Trophoblast cell (in vitro differentiated cells and primary cell): Measurements from ENCODE around the gene ZFR2.
"Not testable (repeated sequence)": the region's sequence is repeated elsewhere in the genome, so short reads cannot be mapped to it uniquely, and the experiment has no call there.

Experiments
- DNase-seq, 2 donors: peaks; one replicate each; pipeline ENCODE4 v3.0.0-alpha.2; 2016
- H2AFZ ChIP-seq: 2 replicates; pipeline ENCODE4 v1.6.1; 2013; ENCODE audit warnings: low read length, moderate library complexity, mild to moderate bottlenecking; ENCODE audit not compliant: insufficient read depth, poor library complexity
- H2AK5ac ChIP-seq: 2 replicates; pipeline ENCODE4 v1.6.1; 2013; ENCODE audit warnings: mild to moderate bottlenecking, low read length
- H2BK120ac ChIP-seq: 2 replicates; pipeline ENCODE4 v1.6.1; 2013; ENCODE audit warnings: low read length, mild to moderate bottlenecking, moderate library complexity; ENCODE audit not compliant: insufficient read depth, poor library complexity
- H2BK12ac ChIP-seq: 2 replicates; pipeline ENCODE4 v1.6.1; 2013; ENCODE audit warnings: mild to moderate bottlenecking, low read length, moderate library complexity
- H2BK5ac ChIP-seq: 2 replicates; pipeline ENCODE4 v1.6.1; 2013; ENCODE audit warnings: low read length, low read depth, moderate library complexity, mild to moderate bottlenecking; ENCODE audit not compliant: poor library complexity
- H3K14ac ChIP-seq: 2 replicates; pipeline ENCODE4 v1.6.1; 2013; ENCODE audit warnings: mild to moderate bottlenecking, low read length
- H3K18ac ChIP-seq: 2 replicates; pipeline ENCODE4 v1.6.1; 2013; ENCODE audit warnings: mild to moderate bottlenecking, low read length
- H3K23ac ChIP-seq: 2 replicates; pipeline ENCODE4 v1.6.1; 2013; ENCODE audit warnings: low read length
- H3K27ac ChIP-seq: 2 replicates; pipeline ENCODE4 v1.5.1; 2013; ENCODE audit warnings: low read depth, mild to moderate bottlenecking, inconsistent platforms, low read length, moderate library complexity
- H3K27me3 ChIP-seq: 2 replicates; pipeline ENCODE4 v1.6.1; 2013; ENCODE audit warnings: inconsistent platforms, mild to moderate bottlenecking, low read length, moderate library complexity; ENCODE audit not compliant: insufficient read depth
- H3K36me3 ChIP-seq, 2 experiments: 1 replicate in 1 of 2; 2 replicates in 1 of 2; pipeline ENCODE4 v1.6.1; 2013; ENCODE audit warnings: low read length in 2 of 2, mild to moderate bottlenecking in 2 of 2, moderate library complexity in 1 of 2; ENCODE audit not compliant: insufficient read depth in 2 of 2, control insufficient read depth in 1 of 2
- H3K4ac ChIP-seq: 2 replicates; pipeline ENCODE4 v1.6.1; 2013; ENCODE audit warnings: low read depth, mild to moderate bottlenecking, low read length, moderate library complexity
- H3K4me1 ChIP-seq, 2 experiments: 1 replicate in 1 of 2; 2 replicates in 1 of 2; pipeline ENCODE4 v1.6.1; 2013; ENCODE audit warnings: low read length in 2 of 2, mild to moderate bottlenecking in 2 of 2, moderate library complexity in 1 of 2; ENCODE audit not compliant: insufficient read depth in 2 of 2, control insufficient read depth in 1 of 2
- H3K4me2 ChIP-seq: 2 replicates; pipeline ENCODE4 v1.6.1; 2013; ENCODE audit warnings: inconsistent platforms, mild to moderate bottlenecking, low read length, moderate library complexity
- H3K4me3 ChIP-seq: 2 replicates; pipeline ENCODE4 v1.5.1; 2013; ENCODE audit warnings: mild to moderate bottlenecking, low read depth, low read length, inconsistent platforms
- H3K79me1 ChIP-seq: one replicate; pipeline ENCODE4 v1.6.1; 2013; ENCODE audit warnings: low read length
- H3K79me2 ChIP-seq: 2 replicates; pipeline ENCODE4 v1.6.1; 2013; ENCODE audit warnings: low read length, mild to moderate bottlenecking; ENCODE audit not compliant: control insufficient read depth, insufficient read depth, poor library complexity
- H3K9ac ChIP-seq: 2 replicates; pipeline ENCODE4 v1.6.1; 2013; ENCODE audit warnings: mild to moderate bottlenecking, low read length
- H3K9me3 ChIP-seq: 2 replicates; pipeline ENCODE4 v1.6.1; 2013; ENCODE audit warnings: low read depth, mild to moderate bottlenecking, control low read depth, inconsistent platforms, low read length; ENCODE audit not compliant: insufficient read depth
- H4K12ac ChIP-seq: 2 replicates; pipeline ENCODE4 v1.6.1; 2013; ENCODE audit warnings: low read depth, mild to moderate bottlenecking, low read length, moderate library complexity
- H4K8ac ChIP-seq: 2 replicates; pipeline ENCODE4 v1.6.1; 2013; ENCODE audit warnings: low read depth, mild to moderate bottlenecking, low read length, moderate library complexity
- H4K91ac ChIP-seq: one replicate; pipeline ENCODE4 v1.6.1; 2013; ENCODE audit warnings: low read depth, mild to moderate bottlenecking, low read length, moderate library complexity
- WGBS: extraction: QIAGEN DNeasy Blood & Tissue Kit; methylation state at CpG from one replicate; pipeline ENCODE4 v1.1.7; 2013; ENCODE audit warnings: missing lambda C conversion rate; ENCODE audit not compliant: insufficient read length, insufficient coverage; ENCODE audit errors: extremely low coverage; 5-methylcytosine and 5-hydroxymethylcytosine counted together

ZFR2 gene

DNA sequence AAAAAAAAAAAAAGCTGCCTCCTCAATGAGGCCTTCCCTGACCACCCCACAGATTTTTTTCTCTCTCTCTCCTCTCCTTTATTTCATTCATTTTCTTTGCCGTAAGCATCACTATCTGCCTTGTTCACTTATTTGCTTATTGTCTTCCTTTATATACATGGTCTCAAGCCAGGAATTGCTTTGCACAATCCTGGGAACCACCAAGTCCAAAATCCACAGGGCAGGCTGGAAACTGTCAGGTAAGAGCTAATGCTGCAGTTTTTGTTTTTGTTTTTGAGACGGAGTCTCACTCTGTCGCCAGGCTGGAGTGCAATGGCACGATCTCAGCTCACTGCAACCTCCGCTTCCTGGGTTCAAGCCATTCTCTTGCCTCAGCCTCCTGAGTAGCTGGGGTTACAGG is 26.1 kb upstream of the ZFR2 start:
- no CpG with 5 or more reads among the region's 5 CpGs for WGBS

GRCh38 chr19:3893509-3894179 is 24.8 kb upstream of the ZFR2 start:
- Histone ChIP-seq H3K4me3 (no peak overlapping the region), H3K27me3 (no peaks in the 10 kb centered on the region), H2AFZ (no peak overlapping the region), H4K8ac (no peak overlapping the region), H3K9me3 (peaks cover 1% of the 10 kb centered on the region), H4K12ac (no peak overlapping the region), H4K91ac (no peak overlapping the region), H3K4ac (no peak overlapping the region), H3K36me3 (no peaks in the 10 kb centered on the region), H3K79me2 (no peaks in the 10 kb centered on the region), H3K4me2 (no peak overlapping the region), H3K4me1 (no peaks in the 10 kb centered on the region), H2BK5ac (no peak overlapping the region), H2BK120ac (no peak overlapping the region), H3K23ac (no peak overlapping the region), H3K18ac (no peak overlapping the region), H3K27ac (no peak overlapping the region), H2BK12ac (no peak overlapping the region), H3K9ac (no peak overlapping the region), H3K79me1 (no peaks in the 10 kb centered on the region), H2AK5ac (no peak overlapping the region), H3K14ac (no peak overlapping the region)
- no peak for DNase-seq
- no CpG with 5 or more reads among the region's 12 CpGs for WGBS

More for the DNA sequence above, 26.1 kb upstream of the ZFR2 start:
- not testable (repeated sequence) for H2BK120ac ChIP-seq, H3K23ac ChIP-seq, H3K4ac ChIP-seq, H3K4me1 ChIP-seq, H3K79me1 ChIP-seq, H2AK5ac ChIP-seq, H3K36me3 ChIP-seq, H4K12ac ChIP-seq, H3K18ac ChIP-seq, H2AFZ ChIP-seq, H3K27me3 ChIP-seq, H3K9ac ChIP-seq, H4K91ac ChIP-seq, H2BK5ac ChIP-seq, H4K8ac ChIP-seq, H3K4me2 ChIP-seq, H2BK12ac ChIP-seq, H3K14ac ChIP-seq, DNase-seq, H3K4me3 ChIP-seq, H3K27ac ChIP-seq, H3K79me2 ChIP-seq, H3K9me3 ChIP-seq

- H2BK120ac ChIP-seq, result no peak overlapping the region
- H3K27me3 ChIP-seq, result no peaks in the 10 kb centered on the region
- no peak overlapping the region for H3K14ac ChIP-seq
- H3K18ac ChIP-seq, result no peak overlapping the region
- no peak overlapping the region for H4K91ac ChIP-seq
- no peaks in the 10 kb centered on the region for H3K79me1 ChIP-seq
- H3K4me2 ChIP-seq, result no peak overlapping the region
- DNase-seq, result no peak
- no peak overlapping the region for H2AFZ ChIP-seq
- no peak overlapping the region for H3K9ac ChIP-seq
- no peak overlapping the region for H3K4ac ChIP-seq
- no peak overlapping the region for H4K12ac ChIP-seq
- H3K23ac ChIP-seq, result no peak overlapping the region
- WGBS, result no CpG with 5 or more reads among the region's 17 CpGs
- H2BK12ac ChIP-seq, result no peak overlapping the region
- H3K4me3 ChIP-seq, result no peak overlapping the region
- no peaks in the 10 kb centered on the region for H3K79me2 ChIP-seq
- H3K9me3 ChIP-seq, result no peaks in the 10 kb centered on the region
- no peak overlapping the region for H2AK5ac ChIP-seq
- no peaks in the 10 kb centered on the region for H3K36me3 ChIP-seq
- H3K4me1 ChIP-seq, result no peaks in the 10 kb centered on the region
- no peak overlapping the region for H2BK5ac ChIP-seq
- no peak overlapping the region for H4K8ac ChIP-seq
- no peak overlapping the region for H3K27ac ChIP-seq
Observed at GRCh38 chr19:3890591-3890990, 21.8 kb upstream of the ZFR2 start.

GRCh38 chr19:3882041-3882384 is 13.2 kb upstream of the ZFR2 start:
- no peaks in the 10 kb centered on the region for H3K79me1 ChIP-seq
- peaks cover 6% of the 10 kb centered on the region for H3K9me3 ChIP-seq
- no peak overlapping the region for H2BK12ac ChIP-seq
- no peak overlapping the region for H3K9ac ChIP-seq
- H3K14ac ChIP-seq, result no peak overlapping the region
- H3K4ac ChIP-seq, result no peak overlapping the region
- no peak overlapping the region for H4K8ac ChIP-seq
- no peak for DNase-seq
- H3K4me1 ChIP-seq, result no peaks in the 10 kb centered on the region
- no peak overlapping the region for H3K23ac ChIP-seq
- no peaks in the 10 kb centered on the region for H3K79me2 ChIP-seq
- peaks cover 21% of the 10 kb centered on the region for H3K27me3 ChIP-seq
- no peaks in the 10 kb centered on the region for H3K36me3 ChIP-seq
- no peak overlapping the region for H2BK120ac ChIP-seq
- H3K4me3 ChIP-seq, result no peak overlapping the region
- H4K91ac ChIP-seq, result no peak overlapping the region
- WGBS, result no CpG with 5 or more reads among the region's 6 CpGs
- no peak overlapping the region for H3K4me2 ChIP-seq
- H2BK5ac ChIP-seq, result no peak overlapping the region
- no peak overlapping the region for H2AFZ ChIP-seq
- no peak overlapping the region for H2AK5ac ChIP-seq
- H3K27ac ChIP-seq, result no peak overlapping the region
- H3K18ac ChIP-seq, result no peak overlapping the region
- no peak overlapping the region for H4K12ac ChIP-seq
